GM21360 (cell line): Measurements from ENCODE around the gene CCNL1.
A peak's percentile ranks its signal among the peaks of the same experiment; 100 is the strongest.

Experiments
- ATAC-seq: cut with Tn5 transposase; IDR thresholded peaks from one replicate; pipeline ENCODE4 v1.9.1; 2021; ENCODE audit warnings: mild to moderate bottlenecking, moderate library complexity; ENCODE audit not compliant: unreplicated experiment

CCNL1 gene

GRCh38 chr3:157147099-157147803, 12.7 kb downstream of the CCNL1 start:
- ATAC-seq, result no peak

- no peak for ATAC-seq
Measured at GRCh38 chr3:157145606-157146322, 14.2 kb downstream of the CCNL1 start.

GRCh38 chr3:157142315-157142714, 17.6 kb downstream of the CCNL1 start:
- no peak for ATAC-seq

- ATAC-seq, result no peak
Measured at GRCh38 chr3:157139938-157140534, 19.9 kb downstream of the CCNL1 start.

DNA sequence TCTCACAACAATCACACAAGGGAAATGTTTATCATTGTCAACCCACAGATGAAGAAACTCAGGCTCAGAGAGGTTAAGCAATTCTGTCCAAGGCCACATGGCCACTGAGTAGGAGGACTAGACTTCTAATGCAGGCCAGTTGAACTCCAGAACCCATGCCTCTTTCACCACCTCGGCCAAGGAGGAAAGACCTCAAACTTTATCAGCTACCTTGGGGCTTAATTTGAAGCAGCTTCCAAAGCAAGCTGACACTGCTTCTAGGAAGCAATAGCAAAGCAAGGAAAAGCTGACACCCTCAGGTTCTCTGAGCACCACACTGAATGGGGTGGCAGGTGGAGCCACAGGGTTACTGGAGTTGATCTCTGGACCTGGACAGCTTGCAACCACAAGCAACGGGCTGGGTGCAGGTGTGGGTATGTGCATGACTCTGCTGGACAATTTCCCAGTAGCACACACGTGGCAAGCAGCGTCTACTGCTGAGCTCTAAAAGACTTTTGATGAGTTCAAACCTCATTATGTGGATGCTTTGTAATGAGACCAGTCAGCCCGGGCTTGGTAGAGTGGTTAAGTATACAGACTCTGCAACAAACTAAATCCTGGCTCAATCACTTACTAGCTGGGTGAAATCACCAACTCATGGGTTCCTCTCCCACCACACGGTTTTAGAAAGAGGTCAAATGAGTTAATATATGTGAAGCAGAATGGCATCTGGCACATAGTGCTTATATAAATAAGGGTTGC, 23.1 kb downstream of the CCNL1 start:
- ATAC-seq, result no peak

DNA sequence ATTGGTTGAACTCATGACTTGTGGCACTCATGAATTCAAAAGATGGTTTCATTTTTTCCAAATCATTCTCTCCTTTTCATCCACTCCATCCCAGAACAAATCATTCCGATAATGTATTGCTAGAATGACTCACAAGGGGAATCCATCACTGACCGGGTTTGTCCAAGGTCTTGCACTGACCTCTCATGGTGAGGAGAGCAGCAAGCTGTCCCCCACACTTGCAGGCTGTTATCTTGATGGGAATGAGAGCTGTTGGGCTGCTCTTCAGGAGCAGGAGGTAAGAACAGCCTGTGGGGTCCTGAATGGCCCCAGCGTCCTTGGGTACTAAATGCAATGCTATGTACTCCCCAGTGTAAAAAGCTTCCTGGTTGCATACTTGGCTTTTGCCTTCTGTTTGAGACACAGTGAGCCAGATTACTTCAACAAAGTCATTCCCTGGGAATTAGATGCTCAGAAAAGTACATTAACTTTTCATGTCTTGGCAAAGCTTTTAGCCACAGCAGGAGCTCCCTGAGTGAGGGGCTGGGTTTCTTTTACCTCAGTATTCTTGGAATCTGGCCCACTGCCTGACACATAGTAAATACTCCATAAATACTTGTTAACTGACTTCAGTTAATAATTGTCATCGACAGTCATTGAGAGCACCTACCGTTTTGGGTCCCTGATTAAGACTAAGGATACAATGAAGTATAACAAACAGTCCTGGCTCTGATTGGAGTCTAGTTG, 24.1 kb downstream of the CCNL1 start:
- no peak for ATAC-seq

- ATAC-seq, result no peak
Measured at GRCh38 chr3:157134620-157135191, 25.2 kb downstream of the CCNL1 start.

DNA sequence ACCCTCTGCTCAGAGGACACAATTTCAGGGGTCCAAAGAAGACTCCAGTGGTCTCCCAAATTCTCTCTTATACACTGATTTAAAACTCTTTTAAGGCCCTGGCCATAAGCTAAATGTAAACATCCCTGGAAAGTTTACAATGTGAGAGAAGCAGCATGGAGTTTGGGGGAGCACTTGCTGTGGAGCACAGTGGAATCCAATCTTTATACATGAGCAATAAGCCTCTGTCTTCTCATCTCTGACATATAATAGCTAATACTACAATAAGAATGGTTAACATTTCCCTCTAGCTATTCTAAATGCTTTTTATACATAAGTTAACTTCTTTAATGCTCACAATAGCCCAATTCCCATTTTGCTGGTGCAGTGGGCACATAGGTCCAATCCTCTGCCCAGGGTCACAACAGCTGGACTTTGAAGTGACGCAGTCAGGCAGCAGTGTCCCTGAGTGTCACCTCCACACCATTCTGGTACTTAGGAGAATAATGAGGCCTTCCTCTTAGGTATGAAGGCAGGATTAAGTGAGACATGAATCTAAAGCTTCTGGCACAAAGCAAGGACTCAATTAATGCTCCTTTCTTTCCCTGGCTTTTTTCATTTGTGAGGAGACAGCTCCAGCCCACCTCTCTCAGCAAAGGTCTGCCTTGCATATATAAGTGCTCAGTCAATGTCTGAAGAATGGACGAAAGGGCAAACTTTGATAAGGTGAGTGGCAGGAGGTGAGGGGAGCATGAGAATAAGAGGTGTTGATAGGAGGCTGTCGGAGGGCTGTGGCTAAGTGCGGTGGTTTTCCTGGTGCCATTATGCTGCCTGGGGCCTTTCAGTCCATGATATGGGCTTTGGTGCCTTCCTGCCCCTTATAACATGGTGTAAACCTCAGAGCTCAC, 26.3 kb downstream of the CCNL1 start:
- ATAC-seq, result no peak

- no peak for ATAC-seq
Measured at GRCh38 chr3:157132936-157133335, 27.0 kb downstream of the CCNL1 start.

DNA sequence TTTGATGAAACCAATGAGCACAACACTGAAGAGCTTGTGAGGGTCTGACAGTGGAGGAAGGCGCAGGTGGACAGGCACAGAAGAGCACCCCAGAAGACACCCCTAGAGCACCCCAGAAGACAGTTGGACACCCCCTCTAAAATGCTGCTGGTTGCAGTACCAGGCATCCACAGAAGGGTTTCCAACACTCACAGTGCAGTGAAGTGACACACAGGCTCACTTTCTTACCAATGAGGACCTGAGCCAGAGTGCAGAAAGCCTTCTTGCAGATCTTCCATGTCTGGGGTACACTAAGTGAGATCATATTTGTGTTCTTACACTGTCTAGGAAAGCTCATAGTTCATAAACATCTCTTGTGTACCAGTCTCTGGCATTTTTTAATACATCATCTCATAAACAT, 27.6 kb downstream of the CCNL1 start:
- ATAC-seq, result no peak

GRCh38 chr3:157131861-157132260, 28.1 kb downstream of the CCNL1 start:
- ATAC-seq, result no peak

DNA sequence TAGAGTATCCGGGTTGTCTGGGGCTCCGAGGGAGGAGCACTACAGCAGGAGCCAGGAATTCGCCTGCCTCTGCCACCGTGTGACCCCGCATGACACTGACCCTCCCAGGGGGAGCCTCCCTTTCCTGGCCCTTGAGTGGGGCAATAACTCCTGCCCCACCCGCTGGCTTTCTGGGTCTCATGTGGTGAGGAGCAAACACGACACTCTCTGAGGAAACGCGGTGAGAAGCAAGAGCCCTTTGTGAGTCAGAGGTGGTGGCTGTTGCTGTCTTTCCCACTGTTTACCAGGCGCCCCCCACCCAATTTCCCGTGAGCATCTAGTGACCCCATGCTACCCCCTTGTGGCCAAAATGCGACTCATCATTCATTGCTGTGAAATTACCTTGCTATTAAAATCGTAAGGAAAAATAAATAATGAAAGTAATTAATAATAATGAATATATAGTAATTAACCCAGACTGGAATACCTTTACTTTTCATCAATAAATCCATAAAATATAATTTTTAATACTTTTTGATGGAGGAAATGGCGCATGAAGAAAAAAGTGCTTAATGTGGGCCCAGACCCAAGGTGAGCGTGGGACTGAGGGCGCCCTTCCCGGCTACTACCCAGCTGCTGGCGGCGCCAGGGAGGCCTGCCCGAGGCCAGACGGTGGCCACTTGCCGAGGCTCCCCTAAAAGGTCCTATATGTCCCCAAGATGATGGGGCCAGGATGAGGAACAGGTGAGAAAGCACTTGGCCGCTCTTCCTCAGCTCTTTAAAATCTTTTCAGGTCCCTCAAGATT, 29.3 kb downstream of the CCNL1 start:
- ATAC-seq, result no peak

DNA sequence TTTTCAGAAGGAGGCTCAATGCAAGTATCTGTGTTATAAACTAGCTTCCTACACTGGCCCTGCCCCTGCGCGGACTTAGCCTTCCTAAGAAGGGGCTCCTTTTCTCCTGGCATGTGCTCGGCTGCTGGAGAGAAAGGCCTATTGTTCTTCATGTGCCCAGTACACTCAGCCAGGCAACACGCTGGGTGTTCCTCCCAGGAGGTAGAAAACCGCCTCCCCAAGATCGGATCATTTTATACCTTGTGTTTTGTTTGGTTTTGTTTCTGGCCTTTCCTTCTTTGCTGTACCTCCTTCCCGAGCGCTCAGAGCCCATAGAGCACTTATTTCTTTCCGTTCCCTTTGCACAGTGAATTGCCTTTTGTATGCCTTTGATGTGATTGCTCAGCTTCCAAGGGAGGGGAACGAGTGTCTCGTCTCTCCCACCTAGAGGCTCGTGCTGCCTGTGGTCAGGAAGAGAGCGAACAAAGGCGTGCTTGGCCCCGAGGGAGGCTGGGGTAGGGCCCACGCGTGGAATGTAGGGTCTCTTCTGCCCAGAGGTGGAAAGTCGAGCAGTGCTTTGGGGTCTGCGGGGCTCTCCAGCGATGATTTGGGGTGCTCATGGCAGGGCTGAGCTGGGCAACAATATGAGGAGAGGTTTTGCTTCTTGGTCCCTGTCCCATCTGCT, 30.0 kb downstream of the CCNL1 start:
- no peak for ATAC-seq

DNA sequence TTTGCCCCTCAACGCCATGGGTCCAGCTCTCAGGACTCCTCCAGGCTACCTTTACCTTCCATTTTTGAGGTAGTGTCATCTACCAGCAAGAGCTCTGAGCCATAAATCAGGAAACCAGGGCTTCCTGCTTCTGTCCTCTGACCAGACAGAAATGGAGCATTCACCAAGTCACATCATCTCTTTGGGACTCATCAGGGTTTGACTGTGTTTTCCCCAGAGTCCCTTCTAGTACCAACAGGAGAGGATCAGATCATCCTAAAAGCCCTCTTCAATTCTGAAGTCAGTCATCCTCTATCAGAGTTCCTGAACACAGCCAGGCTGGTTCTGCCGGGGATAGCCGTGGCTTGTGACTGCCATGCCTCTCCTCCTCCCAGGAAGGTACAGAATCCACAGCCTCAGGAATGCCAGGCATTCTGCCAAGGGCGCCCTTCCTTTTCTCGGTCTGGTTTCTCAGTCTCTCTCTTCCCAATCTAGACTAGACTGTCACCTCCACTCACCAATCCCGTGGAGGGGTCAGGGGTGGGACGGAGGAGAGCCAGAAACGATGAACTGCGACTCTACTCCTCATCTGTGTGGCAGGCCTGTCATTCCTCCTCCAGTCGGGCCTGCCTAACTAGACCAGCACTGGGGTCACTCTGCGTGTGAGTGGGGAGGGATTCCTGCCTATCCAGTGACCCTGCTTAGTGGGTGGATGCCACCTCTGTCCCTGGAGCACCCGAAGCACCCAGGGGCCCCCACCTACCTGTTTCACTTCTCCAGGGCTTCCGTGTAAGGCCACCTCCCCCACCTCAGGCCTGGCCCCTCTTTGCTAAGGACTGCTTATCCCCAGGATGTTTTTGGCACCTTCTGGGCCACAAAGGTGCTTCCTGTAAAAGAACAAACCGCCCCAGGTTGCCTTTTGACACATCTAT, 30.9 kb downstream of the CCNL1 start:
- ATAC-seq, result peak; percentile 5

DNA sequence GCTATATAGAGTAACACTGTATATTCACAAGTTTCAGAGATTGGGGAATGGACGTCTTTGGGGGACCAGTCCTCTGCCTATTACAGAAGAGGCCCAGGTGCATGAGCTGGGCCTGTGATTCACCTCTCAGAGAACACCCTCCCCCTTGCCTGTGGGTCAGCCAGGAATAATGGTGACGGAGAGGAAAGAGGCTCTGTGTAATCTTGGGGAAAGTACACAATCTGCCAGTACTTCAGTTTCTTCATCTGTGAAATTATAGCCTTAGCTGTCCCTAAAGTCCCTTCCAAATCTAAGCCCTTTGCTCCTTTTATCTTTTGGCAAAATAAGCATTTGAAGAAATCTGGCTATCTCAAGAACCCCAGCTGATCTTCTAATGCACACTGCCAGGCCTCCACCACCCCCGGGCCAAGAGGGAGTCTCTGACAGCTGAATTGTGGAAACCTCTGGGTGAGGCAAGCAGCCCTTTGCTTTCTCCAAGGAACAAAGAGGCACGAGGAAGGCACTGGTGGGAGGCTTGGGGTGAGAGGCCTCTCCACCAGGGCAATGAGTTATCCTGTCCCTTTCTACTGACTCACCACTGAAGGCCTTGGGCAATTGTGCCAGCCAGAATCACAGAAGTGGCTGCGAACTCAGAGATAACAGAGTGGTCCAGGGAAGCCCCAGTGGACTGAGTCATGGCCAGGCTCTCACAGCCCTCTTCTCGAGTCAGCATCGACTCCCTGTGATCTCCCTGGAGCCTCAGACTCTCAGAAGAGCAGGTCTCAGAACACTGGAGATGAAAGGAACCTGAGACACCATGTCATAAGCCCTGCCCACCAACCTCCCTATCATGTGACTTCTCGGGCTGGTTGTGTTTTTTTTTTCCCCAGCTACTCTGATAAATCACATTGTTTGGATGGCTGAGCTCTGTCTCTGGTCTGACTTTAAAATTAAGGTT, 31.8 kb downstream of the CCNL1 start:
- peak; percentile 38 for ATAC-seq

DNA sequence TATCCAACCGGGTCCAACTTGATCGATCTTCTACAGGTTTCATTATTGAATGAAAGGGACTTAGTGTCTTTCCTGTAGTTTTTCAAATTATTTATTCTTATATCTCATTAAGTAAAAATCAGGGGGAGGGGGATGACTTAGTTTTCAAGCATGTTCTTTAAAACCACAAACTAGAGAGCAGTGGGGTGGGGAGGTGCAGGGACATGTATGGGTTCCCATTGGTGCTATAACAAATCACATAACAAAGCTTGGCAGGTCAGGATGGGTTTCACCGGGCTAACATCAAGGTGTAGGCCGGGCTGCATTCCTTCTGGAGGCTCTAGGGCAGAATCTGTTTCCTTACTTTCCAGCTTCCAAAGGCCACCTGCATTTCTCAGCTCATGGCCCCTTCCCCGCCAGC, 32.7 kb downstream of the CCNL1 start:
- ATAC-seq, result no peak
